Muscle layer of duodenum (tissue), 2 donors: Measurements from ENCODE around the gene AOAH.

Source experiments
- H3K27ac ChIP-seq: one replicate; pipeline ENCODE4 v1.7.0; 2013; ENCODE audit warnings: mild to moderate bottlenecking, low read length
- H3K27me3 ChIP-seq: one replicate; pipeline ENCODE4 v1.7.0; 2013; ENCODE audit warnings: low read depth, mild to moderate bottlenecking, control low read depth, low read length
- H3K36me3 ChIP-seq, 2 donors: one replicate each; pipeline ENCODE4 v1.7.0; 2013; ENCODE audit warnings: low read length in 2 of 2, control low read depth in 1 of 2, mild to moderate bottlenecking in 1 of 2; ENCODE audit not compliant: insufficient read depth in 2 of 2, control insufficient read depth in 1 of 2
- H3K4me1 ChIP-seq, 2 donors: one replicate each; pipeline ENCODE4 v1.7.0; 2013; ENCODE audit warnings: low read length in 2 of 2, mild to moderate bottlenecking in 2 of 2, control low read depth in 1 of 2, moderate library complexity in 1 of 2; ENCODE audit not compliant: insufficient read depth in 2 of 2, control insufficient read depth in 1 of 2
- H3K4me3 ChIP-seq, 2 donors: one replicate each; pipeline ENCODE4 v1.7.0; 2013; ENCODE audit warnings: low read length in 2 of 2, low read depth in 1 of 2, mild to moderate bottlenecking in 1 of 2
- H3K9me3 ChIP-seq, 2 donors: one replicate each; pipeline ENCODE4 v1.7.0; 2013; ENCODE audit warnings: low read length in 2 of 2, control low read depth in 1 of 2, mild to moderate bottlenecking in 1 of 2; ENCODE audit not compliant: control insufficient read depth in 1 of 2
- donor health status: healthy.

Gene AOAH

GRCh38 chr7:36625247-36625646 lies 99.0 kb downstream of the AOAH start:
- H3K36me3 ChIP-seq: no peaks in the 10 kb centered on the region
- peaks cover 0 to 6% of the 10 kb centered on the region in 2 donors for H3K4me1 ChIP-seq
- no peaks in the 10 kb centered on the region for H3K27me3 ChIP-seq
- H3K27ac ChIP-seq: no peak overlapping the region
- H3K4me3 ChIP-seq: no peak overlapping the region
- H3K9me3 ChIP-seq: no peaks in the 10 kb centered on the region

GRCh38 chr7:36623247-36623646 lies 101.0 kb downstream of the AOAH start:
- H3K4me3 ChIP-seq: no peak overlapping the region
- no peaks in the 10 kb centered on the region for H3K9me3 ChIP-seq
- no peaks in the 10 kb centered on the region for H3K36me3 ChIP-seq
- H3K27ac ChIP-seq: no peak overlapping the region
- H3K4me1 ChIP-seq: peaks cover 0 to 6% of the 10 kb centered on the region in 2 donors
- no peaks in the 10 kb centered on the region for H3K27me3 ChIP-seq

GRCh38 chr7:36621396-36621795 lies 102.9 kb downstream of the AOAH start:
- no peaks in the 10 kb centered on the region for H3K9me3 ChIP-seq
- H3K4me3 ChIP-seq: no peak overlapping the region
- H3K27ac ChIP-seq: no peak overlapping the region
- H3K27me3 ChIP-seq: no peaks in the 10 kb centered on the region
- H3K36me3 ChIP-seq: no peaks in the 10 kb centered on the region
- H3K4me1 ChIP-seq: peaks cover 0 to 6% of the 10 kb centered on the region in 2 donors

DNA sequence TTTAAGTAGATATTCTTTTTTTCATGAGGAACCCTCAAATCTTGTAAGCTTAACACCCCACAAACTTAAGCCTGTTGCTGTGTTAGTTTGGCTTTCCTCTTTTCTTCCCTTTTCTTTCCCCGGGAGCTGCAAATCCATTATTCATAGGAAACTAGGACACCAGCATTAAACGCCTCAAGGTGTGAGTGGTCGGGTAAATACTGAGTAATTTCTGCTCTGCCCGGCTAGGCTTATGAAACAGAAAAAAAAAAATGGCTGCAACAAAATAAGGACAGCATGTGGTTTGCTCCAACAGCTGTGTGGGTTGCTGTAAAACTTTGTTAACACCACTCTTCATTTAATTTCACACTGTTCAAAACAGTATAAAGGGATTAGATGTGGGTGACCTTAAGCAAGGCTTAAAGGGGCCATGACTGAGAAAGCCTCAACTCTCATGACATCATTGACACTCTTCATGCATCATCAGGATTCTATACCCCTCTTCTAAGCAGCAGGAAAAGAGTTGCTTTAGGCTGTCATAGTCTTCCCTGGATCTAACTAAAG lies 104.1 kb downstream of the AOAH start:
- no peaks in the 10 kb centered on the region for H3K9me3 ChIP-seq
- H3K27me3 ChIP-seq: no peaks in the 10 kb centered on the region
- H3K4me3 ChIP-seq: no peak overlapping the region
- no peaks in the 10 kb centered on the region for H3K4me1 ChIP-seq
- no peaks in the 10 kb centered on the region for H3K36me3 ChIP-seq
- no peak overlapping the region for H3K27ac ChIP-seq

GRCh38 chr7:36617408-36617807 lies 106.9 kb downstream of the AOAH start:
- no peak overlapping the region for H3K27ac ChIP-seq
- H3K4me1 ChIP-seq: no peaks in the 10 kb centered on the region
- no peaks in the 10 kb centered on the region for H3K27me3 ChIP-seq
- H3K9me3 ChIP-seq: no peaks in the 10 kb centered on the region
- H3K4me3 ChIP-seq: no peak overlapping the region
- no peaks in the 10 kb centered on the region for H3K36me3 ChIP-seq

DNA sequence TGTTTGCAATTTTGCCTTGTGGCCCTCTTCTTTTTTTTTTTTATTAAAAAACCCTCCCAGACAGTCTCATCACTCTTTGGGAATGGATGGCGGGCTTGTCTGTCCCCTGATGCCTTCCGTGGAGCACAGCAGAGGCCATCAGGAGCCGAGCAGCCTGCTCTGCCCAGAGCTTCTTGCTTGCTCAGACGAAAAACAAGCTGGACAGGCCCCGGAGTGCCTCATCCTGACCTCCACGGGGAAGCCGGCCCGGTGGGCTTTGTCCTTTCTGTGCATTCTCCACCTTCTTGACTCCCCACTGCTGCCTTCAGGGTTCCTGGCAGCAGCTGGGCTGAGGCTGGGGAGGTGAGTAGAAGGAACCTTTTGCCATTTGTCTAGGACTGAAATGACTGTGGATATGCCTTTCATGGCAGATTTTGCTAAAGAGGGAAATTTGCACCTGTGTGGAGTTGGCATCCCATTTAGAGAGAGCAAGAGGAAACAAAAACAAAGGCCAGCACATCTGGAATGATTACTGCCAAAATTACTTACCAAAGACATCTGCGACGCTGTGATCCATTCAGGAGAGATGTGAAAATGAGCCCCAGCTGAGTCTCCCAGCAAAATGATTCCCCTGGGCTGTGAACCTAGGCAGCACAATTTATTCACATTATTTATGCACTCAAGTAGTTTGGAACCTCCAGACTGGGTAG lies 108.3 kb downstream of the AOAH start:
- Histone ChIP-seq H3K4me3 (no peak overlapping the region), H3K27ac (no peak overlapping the region), H3K4me1 (no peaks in the 10 kb centered on the region), H3K9me3 (no peaks in the 10 kb centered on the region), H3K36me3 (no peaks in the 10 kb centered on the region), H3K27me3 (no peaks in the 10 kb centered on the region)

GRCh38 chr7:36614959-36615358 lies 109.3 kb downstream of the AOAH start:
- Histone ChIP-seq H3K36me3 (no peaks in the 10 kb centered on the region), H3K4me3 (no peak overlapping the region), H3K9me3 (no peaks in the 10 kb centered on the region), H3K27ac (no peak overlapping the region), H3K4me1 (no peaks in the 10 kb centered on the region), H3K27me3 (no peaks in the 10 kb centered on the region)

DNA sequence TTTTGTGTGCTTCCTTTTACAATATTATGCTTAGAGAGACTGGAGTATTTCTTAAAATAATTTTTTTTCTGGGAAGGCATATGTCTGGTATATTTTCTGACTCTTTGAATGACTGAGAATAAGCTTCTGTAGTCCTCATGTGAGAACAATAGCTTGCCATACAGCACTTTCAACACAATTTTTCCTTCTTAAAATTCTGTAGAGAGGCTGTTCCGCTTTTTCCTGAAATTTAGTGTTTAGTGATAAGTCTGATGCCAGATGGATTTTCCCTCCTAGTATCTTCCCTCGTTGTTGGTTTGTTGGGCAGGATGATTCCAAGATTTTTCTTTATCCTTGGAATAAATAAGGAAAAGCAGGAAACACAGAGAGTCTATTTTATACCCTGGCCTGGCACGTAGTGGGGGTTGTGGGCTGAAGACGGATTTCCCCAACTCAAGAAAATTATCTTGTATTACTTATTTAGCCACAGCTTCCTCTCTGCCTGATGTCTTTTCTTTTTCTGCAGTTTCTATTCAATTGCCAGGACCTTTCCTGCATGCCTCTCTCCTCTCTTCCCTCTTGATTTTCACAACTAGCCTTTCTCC lies 111.2 kb downstream of the AOAH start:
- H3K4me1 ChIP-seq: no peaks in the 10 kb centered on the region
- no peaks in the 10 kb centered on the region for H3K27me3 ChIP-seq
- H3K27ac ChIP-seq: no peak overlapping the region
- no peak overlapping the region for H3K4me3 ChIP-seq
- H3K36me3 ChIP-seq: no peaks in the 10 kb centered on the region
- no peaks in the 10 kb centered on the region for H3K9me3 ChIP-seq

- H3K4me1 ChIP-seq: no peaks in the 10 kb centered on the region
- H3K27me3 ChIP-seq: no peaks in the 10 kb centered on the region
- no peaks in the 10 kb centered on the region for H3K9me3 ChIP-seq
- no peaks in the 10 kb centered on the region for H3K36me3 ChIP-seq
- H3K27ac ChIP-seq: no peak overlapping the region
- no peak overlapping the region for H3K4me3 ChIP-seq
These were observed 112.6 kb downstream of the AOAH start for GRCh38 chr7:36611703-36612102.

GRCh38 chr7:36607721-36608095 lies 116.6 kb downstream of the AOAH start:
- no peak overlapping the region for H3K27ac ChIP-seq
- no peaks in the 10 kb centered on the region for H3K9me3 ChIP-seq
- H3K27me3 ChIP-seq: no peaks in the 10 kb centered on the region
- no peak overlapping the region for H3K4me3 ChIP-seq
- no peaks in the 10 kb centered on the region for H3K36me3 ChIP-seq
- H3K4me1 ChIP-seq: no peaks in the 10 kb centered on the region

DNA sequence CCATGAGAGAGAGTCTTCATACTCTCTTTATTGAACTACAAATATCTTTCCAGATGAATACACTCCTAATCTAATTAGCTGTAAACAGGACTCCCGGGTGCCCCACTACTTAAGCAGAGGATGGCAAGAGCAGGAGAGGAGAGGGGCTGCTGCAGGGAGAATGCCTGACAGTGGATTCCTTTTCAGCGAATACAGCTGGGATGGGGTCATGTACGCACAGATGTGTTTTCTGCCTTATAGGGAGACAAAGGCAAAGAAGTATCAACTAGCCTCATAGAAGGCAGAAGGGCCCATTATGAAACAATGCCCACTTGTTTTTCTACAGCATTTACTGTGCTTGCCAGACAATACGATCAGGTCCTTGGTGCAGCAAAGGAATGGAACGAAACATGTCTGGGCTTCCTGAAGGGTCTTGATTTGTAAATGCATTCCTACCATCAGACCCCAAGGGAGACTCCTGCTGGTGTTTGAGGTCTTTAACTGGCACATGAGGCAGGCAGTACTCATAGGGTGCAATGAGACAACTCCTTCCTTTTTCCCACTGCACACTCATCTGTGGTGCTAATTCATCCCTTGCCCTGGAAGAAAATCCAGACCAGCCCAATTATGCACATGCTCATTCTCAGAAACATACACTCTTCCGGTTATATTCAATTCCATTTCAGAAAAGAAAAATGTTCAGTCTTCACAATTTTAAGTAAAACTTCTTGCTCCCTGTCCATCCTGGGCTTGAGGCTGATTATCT lies 117.1 kb downstream of the AOAH start:
- Histone ChIP-seq H3K27ac (no peak overlapping the region), H3K4me3 (no peak overlapping the region), H3K36me3 (no peaks in the 10 kb centered on the region)

More for the DNA sequence above, 117.1 kb downstream of the AOAH start:
- Histone ChIP-seq H3K9me3 (no peaks in the 10 kb centered on the region), H3K4me1 (no peaks in the 10 kb centered on the region), H3K27me3 (no peaks in the 10 kb centered on the region)
